GM18909 (cell line): ENCODE data around the gene TBC1D2B.
A peak's percentile ranks its signal among the peaks of the same experiment; 100 is the strongest.

Experiments
- ATAC-seq: cut with Tn5 transposase; IDR thresholded peaks from one replicate; pipeline ENCODE4 v1.9.1; 2021; ENCODE audit warnings: mild to moderate bottlenecking; ENCODE audit not compliant: unreplicated experiment, poor library complexity

Gene TBC1D2B

GRCh38 chr15:78098131-78098755 is 20.7 kb upstream of the TBC1D2B start:
- no peak for ATAC-seq

- no peak for ATAC-seq
Measured at GRCh38 chr15:78097667-78098066, 20.2 kb upstream of the TBC1D2B start.

- no peak for ATAC-seq
Measured at GRCh38 chr15:78093242-78094020, 15.9 kb upstream of the TBC1D2B start.

- no peak for ATAC-seq
Measured at GRCh38 chr15:78092261-78093041, 14.9 kb upstream of the TBC1D2B start, which contains the start of gene SH2D7. TSS of gene SH2D7 (plus strand) at chr15:78092561. CDS start at chr15:78092585, 24 bp downstream.

GRCh38 chr15:78090422-78091063 is 13.0 kb upstream of the TBC1D2B start:
- no peak for ATAC-seq

- no peak for ATAC-seq
Measured at GRCh38 chr15:78088773-78089080, 11.2 kb upstream of the TBC1D2B start.

- no peak for ATAC-seq
Measured at GRCh38 chr15:78087951-78088772, 10.7 kb upstream of the TBC1D2B start.

GRCh38 chr15:78085928-78086327 is 8.4 kb upstream of the TBC1D2B start:
- ATAC-seq = no peak

- ATAC-seq = peak; percentile 16
Measured at GRCh38 chr15:78084449-78084750, 6.9 kb upstream of the TBC1D2B start.

GRCh38 chr15:78083687-78084448 is 6.4 kb upstream of the TBC1D2B start:
- ATAC-seq = peak; percentile 59

- ATAC-seq = no peak
Measured at GRCh38 chr15:78083186-78083585, 5.7 kb upstream of the TBC1D2B start.

- no peak for ATAC-seq
Measured at GRCh38 chr15:78082743-78083110, 5.2 kb upstream of the TBC1D2B start.

- ATAC-seq = no peak
Measured at GRCh38 chr15:78082106-78082742, 4.7 kb upstream of the TBC1D2B start.

- ATAC-seq = no peak
Measured at GRCh38 chr15:78080088-78080460, 2.6 kb upstream of the TBC1D2B start.

- ATAC-seq = no peak
Measured at GRCh38 chr15:78079298-78080087, 2.0 kb upstream of the TBC1D2B start.

GRCh38 chr15:78077871-78078210 is 330 bp upstream of the TBC1D2B start:
- peak; percentile 5 for ATAC-seq

GRCh38 chr15:78076231-78077052 is 1.1 kb downstream of the TBC1D2B start:
- no peak for ATAC-seq
